Mucosa of stomach (tissue), 1 donor: ENCODE results near the gene MGAT3.

Source experiments
- H3K27me3 ChIP-seq: one replicate; pipeline ENCODE4 v1.7.0; 2013; ENCODE audit warnings: mild to moderate bottlenecking, low read length; ENCODE audit not compliant: control insufficient read depth, insufficient read depth
- H3K36me3 ChIP-seq: one replicate; pipeline ENCODE4 v1.7.0; 2013; ENCODE audit warnings: low read length; ENCODE audit not compliant: control insufficient read depth, insufficient read depth
- H3K4me1 ChIP-seq: one replicate; pipeline ENCODE4 v1.7.0; 2013; ENCODE audit warnings: mild to moderate bottlenecking, low read length; ENCODE audit not compliant: control insufficient read depth, insufficient read depth
- H3K4me3 ChIP-seq: one replicate; pipeline ENCODE4 v1.7.0; 2013; ENCODE audit warnings: low read length
- H3K9ac ChIP-seq: one replicate; pipeline ENCODE4 v1.7.0; 2013; ENCODE audit warnings: mild to moderate bottlenecking, low read length, moderate library complexity
- H3K9me3 ChIP-seq: one replicate; pipeline ENCODE4 v1.7.0; 2013; ENCODE audit warnings: mild to moderate bottlenecking, low read length, moderate library complexity; ENCODE audit not compliant: control insufficient read depth
- donor health status: Pancreatic carcinoma.

Gene MGAT3

GRCh38 chr22:39430576-39431150, 26.1 kb upstream of the MGAT3 start:
- H3K9ac ChIP-seq: no peak overlapping the region
- H3K36me3 ChIP-seq: peaks cover 13% of the 10 kb centered on the region

GRCh38 chr22:39431216-39431801, 25.5 kb upstream of the MGAT3 start:
- Histone ChIP-seq H3K36me3 (peaks cover 13% of the 10 kb centered on the region), H3K4me1 (peaks cover under 1% of the 10 kb centered on the region)

More at GRCh38 chr22:39430576-39431150, 26.1 kb upstream of the MGAT3 start:
- Histone ChIP-seq H3K4me3 (no peak overlapping the region), H3K9me3 (no peaks in the 10 kb centered on the region), H3K4me1 (no peaks in the 10 kb centered on the region), H3K27me3 (no peaks in the 10 kb centered on the region)

GRCh38 chr22:39431821-39432251, 25.0 kb upstream of the MGAT3 start:
- Histone ChIP-seq H3K27me3 (no peaks in the 10 kb centered on the region), H3K36me3 (peaks cover 13% of the 10 kb centered on the region), H3K4me3 (no peak overlapping the region), H3K9me3 (no peaks in the 10 kb centered on the region), H3K9ac (no peak overlapping the region), H3K4me1 (peaks cover 5% of the 10 kb centered on the region)

More at GRCh38 chr22:39431216-39431801, 25.5 kb upstream of the MGAT3 start:
- no peaks in the 10 kb centered on the region for H3K27me3 ChIP-seq
- no peak overlapping the region for H3K9ac ChIP-seq
- no peaks in the 10 kb centered on the region for H3K9me3 ChIP-seq
- no peak overlapping the region for H3K4me3 ChIP-seq

GRCh38 chr22:39432361-39432811, 24.4 kb upstream of the MGAT3 start:
- no peak overlapping the region for H3K9ac ChIP-seq
- peaks cover 5% of the 10 kb centered on the region for H3K4me1 ChIP-seq
- no peak overlapping the region for H3K4me3 ChIP-seq
- H3K9me3 ChIP-seq: no peaks in the 10 kb centered on the region
- no peaks in the 10 kb centered on the region for H3K27me3 ChIP-seq
- H3K36me3 ChIP-seq: peaks cover 9% of the 10 kb centered on the region

GRCh38 chr22:39433476-39434242, 23.2 kb upstream of the MGAT3 start:
- H3K4me1 ChIP-seq: peaks cover 17% of the 10 kb centered on the region
- H3K4me3 ChIP-seq: no peak overlapping the region
- H3K27me3 ChIP-seq: no peaks in the 10 kb centered on the region
- peaks cover 3% of the 10 kb centered on the region for H3K36me3 ChIP-seq
- H3K9ac ChIP-seq: no peak overlapping the region
- no peaks in the 10 kb centered on the region for H3K9me3 ChIP-seq

GRCh38 chr22:39434243-39434653, 22.6 kb upstream of the MGAT3 start:
- no peaks in the 10 kb centered on the region for H3K27me3 ChIP-seq
- H3K36me3 ChIP-seq: no peaks in the 10 kb centered on the region
- no peaks in the 10 kb centered on the region for H3K9me3 ChIP-seq
- H3K4me1 ChIP-seq: peaks cover 22% of the 10 kb centered on the region
- H3K9ac ChIP-seq: no peak overlapping the region
- H3K4me3 ChIP-seq: no peak overlapping the region

- no peak overlapping the region for H3K9ac ChIP-seq
- H3K4me3 ChIP-seq: no peak overlapping the region
- H3K4me1 ChIP-seq: peaks cover 27% of the 10 kb centered on the region
- H3K9me3 ChIP-seq: no peaks in the 10 kb centered on the region
- no peaks in the 10 kb centered on the region for H3K27me3 ChIP-seq
- H3K36me3 ChIP-seq: no peaks in the 10 kb centered on the region
Measured at GRCh38 chr22:39434721-39435120, 22.1 kb upstream of the MGAT3 start.

- peaks cover 28% of the 10 kb centered on the region for H3K4me1 ChIP-seq
- no peaks in the 10 kb centered on the region for H3K9me3 ChIP-seq
- no peak overlapping the region for H3K9ac ChIP-seq
- H3K4me3 ChIP-seq: no peak overlapping the region
- H3K27me3 ChIP-seq: no peaks in the 10 kb centered on the region
- H3K36me3 ChIP-seq: no peaks in the 10 kb centered on the region
Measured at GRCh38 chr22:39435616-39436015, 21.2 kb upstream of the MGAT3 start.

- Histone ChIP-seq H3K4me1 (peaks cover 28% of the 10 kb centered on the region), H3K4me3 (peak overlapping the region; percentile 56), H3K9me3 (no peaks in the 10 kb centered on the region), H3K9ac (peak overlapping the region; percentile 72), H3K27me3 (no peaks in the 10 kb centered on the region), H3K36me3 (no peaks in the 10 kb centered on the region)
Measured at GRCh38 chr22:39437791-39438704, 18.8 kb upstream of the MGAT3 start.

GRCh38 chr22:39439170-39439569, 17.6 kb upstream of the MGAT3 start:
- no peaks in the 10 kb centered on the region for H3K9me3 ChIP-seq
- no peaks in the 10 kb centered on the region for H3K36me3 ChIP-seq
- no peaks in the 10 kb centered on the region for H3K27me3 ChIP-seq
- H3K4me1 ChIP-seq: peaks cover 28% of the 10 kb centered on the region
- H3K4me3 ChIP-seq: no peak overlapping the region
- no peak overlapping the region for H3K9ac ChIP-seq

GRCh38 chr22:39443398-39443797, 13.4 kb upstream of the MGAT3 start:
- Histone ChIP-seq H3K4me1 (peaks cover 45% of the 10 kb centered on the region), H3K4me3 (no peak overlapping the region), H3K9ac (no peak overlapping the region), H3K36me3 (no peaks in the 10 kb centered on the region), H3K27me3 (no peaks in the 10 kb centered on the region), H3K9me3 (no peaks in the 10 kb centered on the region)
